Activated T-helper 2 cell treated with anti-CD3 and anti-CD28 coated beads, Interferon-gamma antibody, Interleukin-2, Interleukin-4, amounts not matched to agents 10 μg/mL and 5 μg/mL and 100 μg/mL, durations not matched to agents 14 hours and 24 hours and 36 hours (primary cell): ENCODE measurements around the gene PADI1. TPM values are rescaled to one million over a fixed set of nuclear protein-coding genes. Genes with fewer than 3 reads are reported as not detected.

Experiments used
- DNase-seq: peaks from one replicate; pipeline ENCODE4 v3.0.0; 2021; ENCODE audit warnings: low spot score
- H3K27ac Mint-ChIP-seq: one replicate; pipeline ENCODE4 v1.8.0; 2021; ENCODE audit warnings: mixed read lengths
- H3K27me3 Mint-ChIP-seq: one replicate; pipeline ENCODE4 v1.8.0; 2021; ENCODE audit warnings: low read depth, mixed read lengths
- H3K36me3 Mint-ChIP-seq: one replicate; pipeline ENCODE4 v1.8.0; 2021; ENCODE audit warnings: low read depth, mixed read lengths
- H3K4me1 Mint-ChIP-seq: one replicate; pipeline ENCODE4 v1.8.0; 2021; ENCODE audit warnings: low read depth, mixed read lengths
- H3K4me3 Mint-ChIP-seq: one replicate; pipeline ENCODE4 v1.8.0; 2021; ENCODE audit warnings: low read depth, mild to moderate bottlenecking, moderate library complexity, mixed read lengths
- H3K9me3 Mint-ChIP-seq: one replicate; pipeline ENCODE4 v1.8.0; 2021; ENCODE audit warnings: mixed read lengths
- intact Hi-C: fragments of 100-400 bp; cut with micrococcal nuclease; formaldehyde crosslinking; loops from one replicate; pipeline ENCODE4 v1.15.1; 2023
- total RNA-seq: library from RNA; stranded (reverse); gene quantifications from 2 replicates; pipeline ENCODE4 v1.2.3, GENCODE V29; 2022

The PADI1 gene
- total RNA-seq, 1 donor from 2014 or later, result not detected

DNA sequence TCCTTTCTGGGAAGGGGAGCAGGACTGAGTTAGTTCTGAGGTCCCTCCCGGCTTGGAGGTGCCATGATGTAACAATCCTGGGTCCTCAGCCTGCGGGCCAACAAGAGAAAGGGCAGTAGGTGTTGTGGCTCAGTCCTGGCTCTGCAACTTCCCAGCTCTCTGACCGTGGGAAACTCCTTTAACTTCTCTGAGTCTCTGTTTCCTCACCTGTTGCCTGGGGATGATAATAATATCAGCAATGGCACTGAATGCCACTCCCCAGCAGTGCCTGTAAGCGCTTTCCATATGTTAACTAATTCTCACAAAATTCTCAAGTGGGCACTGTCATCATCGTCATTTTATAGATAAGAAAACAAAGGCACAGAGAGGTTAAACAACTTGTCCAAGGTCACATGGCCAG, 46.3 kb downstream of the PADI1 start:
- DNase-seq, result no peak
- Mint-ChIP-seq H3K4me3 (no peak overlapping the region), H3K9me3 (no peaks in the 10 kb centered on the region), H3K27ac (no peak overlapping the region), H3K4me1 (no peaks in the 10 kb centered on the region), H3K27me3 (no peaks in the 10 kb centered on the region), H3K36me3 (no peaks in the 10 kb centered on the region)
- intact Hi-C loops, result no loop called here

DNA sequence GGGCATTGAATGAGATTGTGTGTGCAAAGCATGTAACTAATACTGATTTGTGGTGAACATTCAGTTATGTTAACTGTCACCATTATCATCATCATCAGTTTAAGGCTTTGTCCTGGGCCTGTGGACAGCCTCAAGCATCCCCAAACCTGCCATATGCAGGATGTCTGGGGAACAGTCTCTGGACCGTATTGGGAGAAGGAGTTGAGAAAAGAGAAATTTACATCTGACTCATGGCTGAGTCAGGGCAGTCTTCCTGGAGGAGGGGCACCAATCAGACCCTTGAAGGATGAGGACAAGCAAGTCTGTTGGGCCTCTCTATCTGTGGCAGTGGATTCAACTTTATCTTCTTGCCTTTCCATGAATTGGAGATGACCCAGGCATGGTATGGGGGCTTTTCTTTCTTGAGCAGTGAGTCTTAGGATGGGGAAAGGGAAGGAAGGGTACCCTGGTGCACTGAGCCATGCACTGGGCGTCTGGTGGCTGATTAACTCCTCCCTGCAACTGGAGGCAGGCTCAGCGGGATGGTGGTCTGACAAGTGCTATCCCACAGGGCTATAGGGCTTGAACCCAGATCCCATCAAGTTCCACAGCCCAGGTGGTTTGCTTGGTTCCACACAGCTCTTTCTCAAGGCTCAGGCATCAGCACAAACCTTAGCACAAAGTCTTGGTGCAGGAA, 46.9 kb downstream of the PADI1 start:
- no peak for DNase-seq
- intact Hi-C loops, result no loop called here
- Mint-ChIP-seq H3K4me3 (no peak overlapping the region), H3K27ac (no peak overlapping the region), H3K4me1 (no peaks in the 10 kb centered on the region), H3K9me3 (no peaks in the 10 kb centered on the region), H3K36me3 (no peaks in the 10 kb centered on the region), H3K27me3 (no peaks in the 10 kb centered on the region)

DNA sequence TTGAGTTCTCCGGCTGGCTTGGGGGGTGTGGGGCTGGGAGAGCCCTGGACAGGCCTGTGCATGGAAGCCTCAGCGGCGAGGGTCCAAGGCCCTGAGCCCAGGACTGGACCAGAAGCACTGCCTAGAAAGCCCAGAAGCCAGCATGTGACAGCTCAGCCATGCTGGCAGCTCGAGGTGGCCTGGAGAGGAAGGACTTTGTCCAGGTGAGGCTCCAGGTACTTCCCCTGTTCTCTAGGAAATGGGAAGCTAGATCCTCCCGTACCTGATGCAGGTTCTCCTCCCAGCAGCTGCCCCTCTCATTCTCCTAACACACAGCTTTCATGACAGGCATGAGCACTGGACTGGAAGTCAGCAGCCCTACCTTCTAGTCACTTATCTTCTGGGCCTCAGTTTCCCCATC, 50.4 kb downstream of the PADI1 start:
- H3K27me3 Mint-ChIP-seq, result no peaks in the 10 kb centered on the region
- DNase-seq, result no peak

GRCh38 chr1:17258116-17258757, 53.3 kb downstream of the PADI1 start:
- Mint-ChIP-seq H3K4me1 (no peaks in the 10 kb centered on the region), H3K9me3 (no peaks in the 10 kb centered on the region), H3K27me3 (no peaks in the 10 kb centered on the region), H3K36me3 (no peaks in the 10 kb centered on the region), H3K4me3 (no peak overlapping the region), H3K27ac (no peak overlapping the region)
- no peak for DNase-seq
- intact Hi-C loops, result no loop called here

More for the DNA sequence above, 50.4 kb downstream of the PADI1 start:
- H3K4me1 Mint-ChIP-seq, result no peaks in the 10 kb centered on the region
- intact Hi-C loops, result no loop called here
- H3K36me3 Mint-ChIP-seq, result no peaks in the 10 kb centered on the region
- H3K9me3 Mint-ChIP-seq, result no peaks in the 10 kb centered on the region
- H3K4me3 Mint-ChIP-seq, result no peak overlapping the region
- H3K27ac Mint-ChIP-seq, result no peak overlapping the region

DNA sequence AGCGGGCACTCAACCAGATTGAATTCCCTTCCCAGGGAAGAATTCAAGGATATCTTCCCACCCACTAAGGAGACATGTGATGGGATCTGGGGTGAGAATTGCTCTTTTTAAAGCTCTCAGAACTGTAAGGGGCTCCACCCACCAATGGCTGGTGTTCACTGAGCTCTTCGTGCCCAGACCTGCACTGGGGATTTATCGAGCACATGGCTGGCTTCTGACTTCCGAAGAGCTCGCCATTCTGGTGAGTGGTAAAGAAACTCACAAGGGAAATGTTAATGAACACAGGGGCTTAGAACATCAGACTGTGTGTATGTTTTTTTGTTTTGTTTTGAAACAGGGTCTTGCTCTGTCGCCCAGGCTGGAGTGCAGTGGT, 53.8 kb downstream of the PADI1 start:
- no peaks in the 10 kb centered on the region for H3K9me3 Mint-ChIP-seq
- intact Hi-C loops, result no loop called here
- DNase-seq, result no peak
- no peak overlapping the region for H3K4me3 Mint-ChIP-seq
- peaks cover 1% of the 10 kb centered on the region for H3K27me3 Mint-ChIP-seq
- H3K27ac Mint-ChIP-seq, result no peak overlapping the region
- no peaks in the 10 kb centered on the region for H3K36me3 Mint-ChIP-seq
- no peaks in the 10 kb centered on the region for H3K4me1 Mint-ChIP-seq

- H3K36me3 Mint-ChIP-seq, result no peaks in the 10 kb centered on the region
- H3K27ac Mint-ChIP-seq, result no peak overlapping the region
- intact Hi-C loops, result no loop called here
- DNase-seq, result no peak
- no peaks in the 10 kb centered on the region for H3K4me1 Mint-ChIP-seq
- peaks cover 1% of the 10 kb centered on the region for H3K27me3 Mint-ChIP-seq
- H3K9me3 Mint-ChIP-seq, result no peaks in the 10 kb centered on the region
- H3K4me3 Mint-ChIP-seq, result no peak overlapping the region
Observed at GRCh38 chr1:17259233-17259873, 54.4 kb downstream of the PADI1 start.

GRCh38 chr1:17260264-17260663, 55.3 kb downstream of the PADI1 start:
- intact Hi-C loops, result no loop called here
- Mint-ChIP-seq H3K4me3 (no peak overlapping the region), H3K36me3 (no peaks in the 10 kb centered on the region), H3K27ac (no peak overlapping the region), H3K4me1 (no peaks in the 10 kb centered on the region), H3K9me3 (no peaks in the 10 kb centered on the region), H3K27me3 (peaks cover 1% of the 10 kb centered on the region)
- DNase-seq, result no peak

GRCh38 chr1:17260738-17261137, 55.8 kb downstream of the PADI1 start:
- no peaks in the 10 kb centered on the region for H3K9me3 Mint-ChIP-seq
- no peak overlapping the region for H3K4me3 Mint-ChIP-seq

DNA sequence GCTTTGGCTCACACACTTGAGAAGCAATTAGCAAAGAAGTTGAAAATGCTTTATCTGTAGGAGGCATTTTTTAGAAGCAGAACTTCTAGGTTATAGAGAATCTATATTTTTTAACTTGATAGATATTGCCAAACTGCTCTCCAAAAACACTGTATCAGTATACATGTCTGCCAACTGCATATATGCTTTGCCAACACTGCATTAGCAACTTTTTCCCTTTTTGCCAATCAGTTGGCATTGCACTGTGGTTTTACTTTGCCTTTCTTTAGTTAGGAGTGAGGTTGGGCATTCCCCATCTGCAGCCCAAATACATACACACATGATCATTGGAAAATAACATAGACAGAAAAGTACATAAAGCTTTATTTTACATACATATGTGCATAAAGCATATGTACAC, 59.0 kb downstream of the PADI1 start:
- Mint-ChIP-seq H3K36me3 (no peaks in the 10 kb centered on the region), H3K4me3 (no peak overlapping the region), H3K4me1 (no peaks in the 10 kb centered on the region), H3K9me3 (no peaks in the 10 kb centered on the region), H3K27me3 (peaks cover 1% of the 10 kb centered on the region), H3K27ac (no peak overlapping the region)
- DNase-seq, result no peak
- intact Hi-C loops, result no loop called here

More at GRCh38 chr1:17260738-17261137, 55.8 kb downstream of the PADI1 start:
- no peaks in the 10 kb centered on the region for H3K36me3 Mint-ChIP-seq
- DNase-seq, result no peak
- H3K4me1 Mint-ChIP-seq, result no peaks in the 10 kb centered on the region
- peaks cover 1% of the 10 kb centered on the region for H3K27me3 Mint-ChIP-seq
- intact Hi-C loops, result no loop called here
- no peak overlapping the region for H3K27ac Mint-ChIP-seq

DNA sequence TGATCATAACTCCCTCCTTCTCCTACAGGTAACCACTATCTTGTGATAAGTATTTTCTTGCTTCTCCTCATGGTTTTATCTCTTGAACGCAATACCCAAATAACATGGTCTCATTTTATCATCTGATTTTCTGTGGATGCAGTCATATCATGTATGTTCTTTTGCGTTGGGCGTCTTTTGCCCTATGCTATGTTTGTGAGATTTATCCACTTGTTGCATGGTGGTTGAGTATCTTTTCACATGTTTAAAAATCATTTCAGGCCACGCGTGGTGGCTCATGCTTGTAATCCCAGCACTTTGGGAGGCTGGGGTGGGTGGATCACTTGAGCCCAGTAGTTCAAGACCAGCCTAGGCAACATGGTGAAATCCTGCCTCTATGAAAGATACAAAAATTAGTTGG, 59.5 kb downstream of the PADI1 start:
- H3K27me3 Mint-ChIP-seq, result peaks cover 1% of the 10 kb centered on the region
- H3K36me3 Mint-ChIP-seq, result no peaks in the 10 kb centered on the region
- intact Hi-C loops, result no loop called here
- DNase-seq, result no peak
- no peak overlapping the region for H3K4me3 Mint-ChIP-seq
- no peak overlapping the region for H3K27ac Mint-ChIP-seq
- no peaks in the 10 kb centered on the region for H3K4me1 Mint-ChIP-seq
- no peaks in the 10 kb centered on the region for H3K9me3 Mint-ChIP-seq

GRCh38 chr1:17265162-17265561, 60.2 kb downstream of the PADI1 start:
- intact Hi-C loops, result no loop called here
- no peaks in the 10 kb centered on the region for H3K9me3 Mint-ChIP-seq
- peaks cover 1% of the 10 kb centered on the region for H3K27me3 Mint-ChIP-seq
- no peaks in the 10 kb centered on the region for H3K4me1 Mint-ChIP-seq
- H3K36me3 Mint-ChIP-seq, result no peaks in the 10 kb centered on the region
- DNase-seq, result no peak
- no peak overlapping the region for H3K27ac Mint-ChIP-seq
- H3K4me3 Mint-ChIP-seq, result no peak overlapping the region

- H3K27ac Mint-ChIP-seq, result no peak overlapping the region
- no peak overlapping the region for H3K4me3 Mint-ChIP-seq
- intact Hi-C loops, result no loop called here
- H3K4me1 Mint-ChIP-seq, result no peaks in the 10 kb centered on the region
- no peak for DNase-seq
- H3K36me3 Mint-ChIP-seq, result no peaks in the 10 kb centered on the region
- peaks cover 1% of the 10 kb centered on the region for H3K27me3 Mint-ChIP-seq
- no peaks in the 10 kb centered on the region for H3K9me3 Mint-ChIP-seq
Observed at GRCh38 chr1:17265950-17266349, 61.0 kb downstream of the PADI1 start.
